PC-3 (cell line): ENCODE measurements around the gene ARV1. TPM values are rescaled to one million over a fixed set of nuclear protein-coding genes. Genes with fewer than 3 reads are reported as not detected.

Source experiments
- ATAC-seq: fragments of 200-7000 bp; cut with Tn5 transposase; 2 replicates; pipeline ENCODE4 v1.9.1; 2020; ENCODE audit warnings: mild to moderate bottlenecking, moderate library complexity
- BruUV-seq: library from RNA; stranded (reverse); fragments of 400-500 nt; replicated peaks from 2 replicates; lab custom pipeline; 2021; lab: Mats Ljungman, UMichigan
- CTCF ChIA-PET: fragments of 300-600 bp; sonication (Branson Sonifier 250); formaldehyde crosslinking; loops from one replicate; lab custom pipeline; 2022; ENCODE audit warnings: antibody characterized with exemption; lab: Charles Lee
- POLR2A ChIA-PET: fragments of 300-600 bp; sonication (Branson Sonifier 250); formaldehyde crosslinking; loops from one replicate; lab custom pipeline; 2022; ENCODE audit warnings: antibody characterized with exemption; ENCODE audit not compliant: unreplicated experiment; lab: Charles Lee
- DNase-seq: peaks from one replicate; pipeline ENCODE4 v3.0.0-alpha.2; 2015
- H2AFZ ChIP-seq: fragments of 300-600 bp; sonication (generic); 2 replicates; pipeline ENCODE4 v1.6.0; 2016; ENCODE audit warnings: antibody characterized with exemption, low read length
- H3F3A ChIP-seq: fragments of 300-600 bp; sonication (generic); one replicate; pipeline ENCODE4 v1.6.0; 2017; ENCODE audit warnings: antibody characterized with exemption, low read length, control low read depth, mild to moderate bottlenecking; ENCODE audit not compliant: unreplicated experiment
- H3K27ac ChIP-seq: fragments of 300-600 bp; sonication (generic); 2 replicates; pipeline ENCODE4 v1.5.1; 2016; ENCODE audit warnings: mild to moderate bottlenecking, low read length
- H3K27me3 ChIP-seq: fragments of 300-600 bp; sonication (generic); 2 replicates; pipeline ENCODE4 v1.6.1; 2016; ENCODE audit warnings: low read length, mixed read lengths
- H3K36me3 ChIP-seq: fragments of 300-600 bp; sonication (generic); 2 replicates; pipeline ENCODE4 v1.6.1; 2016; ENCODE audit warnings: low read depth, mixed run types, low read length, mixed read lengths
- H3K4me1 ChIP-seq: fragments of 300-600 bp; sonication (generic); 2 replicates; pipeline ENCODE4 v1.5.1; 2016; ENCODE audit warnings: low read length; ENCODE audit not compliant: insufficient read depth
- H3K4me2 ChIP-seq: fragments of 300-600 bp; sonication (generic); 2 replicates; pipeline ENCODE4 v1.6.0; 2016; ENCODE audit warnings: low read length
- H3K4me3 ChIP-seq: fragments of 300-600 bp; sonication (generic); 2 replicates; pipeline ENCODE4 v1.5.1; 2016; ENCODE audit warnings: mild to moderate bottlenecking, low read length, mixed read lengths
- H3K79me2 ChIP-seq: fragments of 300-600 bp; sonication (generic); 2 replicates; pipeline ENCODE4 v1.6.1; 2017; ENCODE audit warnings: low read length, mixed read lengths
- H3K9ac ChIP-seq: fragments of 300-600 bp; sonication (generic); 2 replicates; pipeline ENCODE4 v1.6.0; 2016; ENCODE audit warnings: mild to moderate bottlenecking, low read length
- H3K9me2 ChIP-seq: fragments of 300-600 bp; sonication (generic); replicated peaks from 2 replicates; pipeline ENCODE4 v1.6.1; 2016; ENCODE audit warnings: mixed run types, low read length, mixed read lengths
- H3K9me3 ChIP-seq: fragments of 300-600 bp; sonication (generic); 2 replicates; pipeline ENCODE4 v1.6.1; 2016; ENCODE audit warnings: low read length, mixed read lengths
- H4K20me1 ChIP-seq: fragments of 300-600 bp; sonication (generic); 2 replicates; pipeline ENCODE4 v1.6.1; 2016; ENCODE audit warnings: low read length, mixed read lengths
- CTCF ChIP-seq: fragments of 300-600 bp; sonication (generic); conservative IDR thresholded peaks from 2 replicates; pipeline ENCODE4 v1.5.1; 2017; ENCODE audit warnings: antibody characterized with exemption, low read depth, mild to moderate bottlenecking, low read length
- EZH2 ChIP-seq: fragments of 300-600 bp; sonication (generic); IDR thresholded peaks from one replicate; pipeline ENCODE4 v1.6.1; 2017; ENCODE audit warnings: antibody characterized with exemption, mild to moderate bottlenecking, low read length; ENCODE audit not compliant: unreplicated experiment
- EZH2phosphoT487 ChIP-seq: fragments of 300-600 bp; sonication (generic); IDR thresholded peaks from 2 replicates; pipeline ENCODE4 v1.6.1; 2018; ENCODE audit warnings: mild to moderate bottlenecking, antibody characterized with exemption, low read length, borderline replicate concordance
- intact Hi-C: fragments of 100-400 bp; cut with micrococcal nuclease; formaldehyde crosslinking; loops from 2 replicates; pipeline ENCODE4 v1.9.0; 2023
- total RNA-seq: library from RNA; depleted of rRNA; stranded (reverse); fragments of >200 nt; gene quantifications from 2 replicates; pipeline ENCODE4 v1.2.3, GENCODE V29; 2014

The ARV1 gene
- total RNA-seq, 1 experiment from 2014 or later: 30.6 TPM

- ChIA-PET POLR2A (no interaction called here), CTCF (no interaction called here)
- TF ChIP-seq CTCF (no peak), EZH2phosphoT487 (no peak), EZH2 (no peak)
- Histone ChIP-seq H3K27me3 (no peaks in the 10 kb centered on the region), H3K9me3 (no peaks in the 10 kb centered on the region), H2AFZ (no peak overlapping the region), H4K20me1 (no peaks in the 10 kb centered on the region), H3K79me2 (no peaks in the 10 kb centered on the region), H3K4me2 (no peak overlapping the region), H3K9ac (no peak overlapping the region), H3K4me3 (no peak overlapping the region), H3K4me1 (no peaks in the 10 kb centered on the region), H3K9me2 (no peaks in the 10 kb centered on the region), H3F3A (no peaks in the 10 kb centered on the region), H3K36me3 (peaks cover 9% of the 10 kb centered on the region; the same call in 1 of the 2 replicates), H3K27ac (no peak overlapping the region)
- ATAC-seq (no peak), DNase-seq (no peak)
- BruUV-seq: no TSS peak
- intact Hi-C loops: no loop called here
Measured at GRCh38 chr1:230938924-230939368, 39.9 kb upstream of the ARV1 start.

GRCh38 chr1:230939806-230940489 is 38.9 kb upstream of the ARV1 start:
- BruUV-seq: no TSS peak
- Histone ChIP-seq H3K4me3 (no peak overlapping the region), H3K27ac (no peak overlapping the region), H3F3A (no peaks in the 10 kb centered on the region), H3K4me1 (no peaks in the 10 kb centered on the region), H2AFZ (no peak overlapping the region), H3K27me3 (no peaks in the 10 kb centered on the region), H3K9me2 (no peaks in the 10 kb centered on the region), H4K20me1 (no peaks in the 10 kb centered on the region), H3K4me2 (no peak overlapping the region), H3K79me2 (no peaks in the 10 kb centered on the region), H3K36me3 (peaks cover 11% of the 10 kb centered on the region; the same call in 1 of the 2 replicates), H3K9ac (no peak overlapping the region), H3K9me3 (no peaks in the 10 kb centered on the region)
- ChIA-PET CTCF (no interaction called here), POLR2A (no interaction called here)
- ATAC-seq (no peak), DNase-seq (no peak)
- TF ChIP-seq EZH2phosphoT487 (no peak), EZH2 (no peak), CTCF (no peak)
- intact Hi-C loops: no loop called here

- DNase-seq (no peak), ATAC-seq (no peak)
- no peak overlapping the region for H3K9ac ChIP-seq
- no peaks in the 10 kb centered on the region for H3K9me2 ChIP-seq
- no peaks in the 10 kb centered on the region for H3F3A ChIP-seq
- no peaks in the 10 kb centered on the region for H3K79me2 ChIP-seq
- H3K4me1 ChIP-seq: no peaks in the 10 kb centered on the region
- no peak for TF ChIP-seq CTCF
- TF ChIP-seq EZH2phosphoT487: no peak
- TF ChIP-seq EZH2: no peak
- ChIA-PET CTCF (no interaction called here), POLR2A (no interaction called here)
- BruUV-seq: no TSS peak
- no peak overlapping the region for H3K4me2 ChIP-seq
- H3K27me3 ChIP-seq: no peaks in the 10 kb centered on the region
- H2AFZ ChIP-seq: no peak overlapping the region
- no peak overlapping the region for H3K27ac ChIP-seq
- H4K20me1 ChIP-seq: no peaks in the 10 kb centered on the region
- H3K9me3 ChIP-seq: no peaks in the 10 kb centered on the region
- intact Hi-C loops: no loop called here
- H3K4me3 ChIP-seq: no peak overlapping the region
- peaks cover 16% of the 10 kb centered on the region for H3K36me3 ChIP-seq
Measured at GRCh38 chr1:230940848-230941247, 38.0 kb upstream of the ARV1 start.
